Esophagus muscularis mucosa (tissue), 4 donors: ENCODE data around the gene GDF15. TPM values are rescaled to one million over a fixed set of nuclear protein-coding genes. Genes with fewer than 3 reads are reported as not detected.

ENCODE experiments used
- DNase-seq: peaks from one replicate; pipeline ENCODE4 v3.0.0-alpha.2; 2017; ENCODE audit errors: extremely low spot score
- H3K27ac ChIP-seq, 4 donors: fragments of 200-600 bp; sonication (generic); replicated peaks in 1 of 4; 1 replicate in 3 of 4; 2 replicates in 1 of 4; pipeline ENCODE4 v1.5.1; 2016 to 2019; ENCODE audit warnings: mild to moderate bottlenecking in 1 of 4
- H3K27me3 ChIP-seq, 4 donors: fragments of 200-600 bp; sonication (generic); one replicate each; pipeline versions ENCODE4 v1.5.1 to v1.6.0; 2016 to 2019
- H3K36me3 ChIP-seq, 4 donors: fragments of 200-600 bp; sonication (generic); one replicate each; pipeline ENCODE4 v1.5.1; 2016 to 2019
- H3K4me1 ChIP-seq, 4 donors: fragments of 200-600 bp; sonication (generic); one replicate each; pipeline ENCODE4 v1.5.1; 2016 to 2019
- H3K4me3 ChIP-seq, 4 donors: fragments of 200-600 bp; sonication (generic); 1 replicate in 2 of 4; 2 replicates in 2 of 4; pipeline ENCODE4 v1.5.1; 2016 to 2019; ENCODE audit warnings: mild to moderate bottlenecking in 4 of 4, moderate library complexity in 1 of 4
- H3K9me3 ChIP-seq, 4 donors: fragments of 200-600 bp; sonication (generic); 1 replicate in 3 of 4; 2 replicates in 1 of 4; pipeline ENCODE4 v1.5.1; 2016 to 2019
- CTCF ChIP-seq, 3 experiments: fragments of 200-600 bp in 2 of 3; fragments of 450-650 bp in 1 of 3; sonication (generic) in 2 of 3; IDR thresholded peaks; one replicate each; pipeline ENCODE4 v1.5.1; 2017 to 2019; ENCODE audit warnings: antibody characterized with exemption in 3 of 3, mild to moderate bottlenecking in 2 of 3, moderate library complexity in 1 of 3
- EP300 ChIP-seq: sonication (generic); formaldehyde crosslinking; IDR thresholded peaks from one replicate; pipeline ENCODE4 v1.6.1; 2017; ENCODE audit warnings: antibody characterized with exemption
- POLR2A ChIP-seq: fragments of 450-650 bp; IDR thresholded peaks from one replicate; pipeline ENCODE4 v1.6.1; 2017; ENCODE audit warnings: antibody characterized with exemption, moderate library complexity, mild to moderate bottlenecking, low read depth
- POLR2AphosphoS5 ChIP-seq, 2 donors: sonication (generic); formaldehyde crosslinking; IDR thresholded peaks; one replicate each; pipeline ENCODE4 v1.6.1; 2017; ENCODE audit warnings: antibody characterized with exemption in 2 of 2
- WGBS: methylation state at CpG from one replicate; pipeline ENCODE4 v1.1.5; 2018; 5-methylcytosine and 5-hydroxymethylcytosine counted together
- intact Hi-C: fragments of 100-400 bp; cut with DNase I; formaldehyde crosslinking; loops from one replicate; pipeline ENCODE4 v1.15.1; 2023
- total RNA-seq, 4 donors: library from RNA; depleted of rRNA; stranded (reverse); fragments of >200 nt; gene quantifications; one replicate each; pipeline versions ENCODE4 v1.1.0 to v1.2.1, GENCODE V29; 2016

Gene GDF15
- total RNA-seq, 4 donors from 2014 or later = 1.6 to 5.6 (median 3.8) TPM

GRCh38 chr19:18419195-18419698, 33.3 kb downstream of the GDF15 start, which contains the start of gene SSBP4:
TSS of gene SSBP4 (plus strand) at chr19:18419398. CDS start at chr19:18419649, 251 bp downstream.
- Histone ChIP-seq H3K36me3 (no peaks in the 10 kb centered on the region), H3K27me3 (no peaks in the 10 kb centered on the region), H3K4me1 (peaks cover 76 to 95% (median 94%) of the 10 kb centered on the region in 4 donors), H3K9me3 (no peaks in the 10 kb centered on the region), H3K27ac (peak within 1 kb of the TSS; percentile 86 to 88 (median 88)), H3K4me3 (peak within 1 kb of the TSS; percentile 67 to 95 (median 78))
- intact Hi-C loops = no loop called here
- no peak for DNase-seq
- WGBS = no CpG with 5 or more reads among the region's 80 CpGs
- TF ChIP-seq EP300 = no peak
- peak; percentile 43 to 66 for TF ChIP-seq POLR2AphosphoS5 (IDR thresholded peaks at IDR 0.05)
- TF ChIP-seq CTCF (IDR thresholded peaks at IDR 0.05) = peak; percentile 26 to 53 (median 50)

DNA sequence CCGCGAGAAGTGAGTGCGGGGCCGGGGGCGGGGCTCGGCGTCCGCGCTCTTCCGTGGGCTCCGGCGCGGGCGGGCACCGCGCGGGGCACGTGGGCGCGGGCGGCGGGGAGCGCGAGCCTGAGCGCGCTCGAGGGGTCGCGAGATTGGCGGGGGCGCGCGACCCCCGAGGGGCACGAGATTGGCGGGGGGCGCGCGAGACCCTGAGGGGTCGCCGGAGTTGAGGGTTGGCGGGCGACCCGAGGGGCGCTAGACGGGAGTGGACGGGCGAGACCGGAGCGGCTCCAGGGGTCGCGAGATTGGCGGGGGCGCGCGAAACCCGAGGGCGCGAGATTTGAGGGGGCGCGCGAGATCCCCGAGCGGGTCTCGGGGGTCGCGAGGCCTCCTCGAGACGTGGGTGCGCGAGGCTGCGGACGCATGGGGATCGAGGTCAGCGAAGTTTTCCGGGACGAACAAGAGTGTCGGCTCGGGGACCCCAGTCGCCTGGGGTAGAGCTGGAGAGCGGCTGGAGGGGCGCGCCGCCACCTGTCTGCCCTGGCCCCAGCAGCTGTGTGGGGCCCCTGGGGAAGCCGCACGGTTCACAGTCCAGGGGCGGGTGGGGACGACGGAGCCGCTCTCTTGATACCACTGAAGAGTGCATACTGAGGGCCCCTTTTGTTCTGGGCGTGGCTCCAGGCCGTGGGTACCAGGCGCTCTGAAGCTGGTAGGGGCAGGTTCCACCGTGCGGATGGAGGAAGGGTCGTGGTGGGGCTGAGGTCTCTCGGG, 33.9 kb downstream of the GDF15 start:
- no peaks in the 10 kb centered on the region for H3K9me3 ChIP-seq
- H3K27ac ChIP-seq = peak overlapping the region; percentile 86 to 88 (median 88)
- DNase-seq = no peak
- H3K27me3 ChIP-seq = no peaks in the 10 kb centered on the region
- WGBS = 0% methylated on average over 22 of the region's 97 CpGs
- TF ChIP-seq POLR2A (no peak), CTCF (IDR thresholded peaks at IDR 0.05) (no peak), POLR2AphosphoS5 (IDR thresholded peaks at IDR 0.05) (no peak), EP300 (no peak)
- peaks cover 76 to 95% (median 94%) of the 10 kb centered on the region in 4 donors for H3K4me1 ChIP-seq
- H3K36me3 ChIP-seq = no peaks in the 10 kb centered on the region
- intact Hi-C loops = no loop called here
- peak overlapping the region; percentile 67 to 95 (median 78) for H3K4me3 ChIP-seq

DNA sequence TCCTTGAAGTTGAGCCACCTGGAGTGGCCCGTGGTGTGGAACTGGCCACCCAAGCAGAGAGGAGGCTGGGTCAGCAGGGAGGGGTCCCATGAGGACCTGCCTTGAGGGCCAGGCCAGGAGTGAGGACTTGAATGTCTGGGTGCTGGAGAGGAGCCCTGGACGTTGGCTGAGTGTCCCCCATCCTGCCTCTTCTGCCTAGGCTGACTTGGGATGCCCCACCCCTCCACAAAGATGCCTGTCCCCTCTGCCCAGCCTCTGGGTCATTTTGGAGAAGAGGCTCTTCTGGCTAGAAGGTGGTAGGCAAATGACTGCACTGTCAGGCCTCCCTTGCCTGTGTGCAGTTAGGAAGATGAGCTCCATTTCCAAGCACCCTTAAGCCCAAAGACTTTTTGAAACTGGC, 35.0 kb downstream of the GDF15 start:
- peak overlapping the region; percentile 86 to 88 (median 88) for H3K27ac ChIP-seq
- TF ChIP-seq EP300 (no peak), CTCF (IDR thresholded peaks at IDR 0.05) (no peak)
- peaks cover 78 to 95% (median 94%) of the 10 kb centered on the region in 4 donors for H3K4me1 ChIP-seq
- peak overlapping the region; percentile 67 to 95 (median 78) for H3K4me3 ChIP-seq
- intact Hi-C loops = no loop called here
- no peaks in the 10 kb centered on the region for H3K36me3 ChIP-seq
- H3K27me3 ChIP-seq = no peaks in the 10 kb centered on the region
- DNase-seq = no peak
- WGBS = 43% methylated on average over 2 of the region's 2 CpGs
- no peaks in the 10 kb centered on the region for H3K9me3 ChIP-seq

GRCh38 chr19:18421371-18421959, 35.5 kb downstream of the GDF15 start:
- intact Hi-C loops = no loop called here
- Histone ChIP-seq H3K36me3 (no peaks in the 10 kb centered on the region), H3K4me3 (no peak overlapping the region), H3K9me3 (no peaks in the 10 kb centered on the region), H3K27me3 (no peaks in the 10 kb centered on the region), H3K27ac (peak overlapping the region; percentile 86 to 88 (median 88)), H3K4me1 (peaks cover 78 to 95% (median 94%) of the 10 kb centered on the region in 4 donors)
- 87% methylated on average over 12 of the region's 12 CpGs for WGBS
- DNase-seq = no peak
- TF ChIP-seq CTCF (IDR thresholded peaks at IDR 0.05) = no peak
- TF ChIP-seq POLR2AphosphoS5 (IDR thresholded peaks at IDR 0.05) = no peak
- TF ChIP-seq EP300 = no peak
- TF ChIP-seq POLR2A = no peak
